Smooth muscle cell (in vitro differentiated cells): ENCODE results near the gene TRPV6. TPM values are rescaled to one million over a fixed set of nuclear protein-coding genes. Genes with fewer than 3 reads are reported as not detected.

Source experiments
- DNase-seq: peaks from one replicate; lab custom pipeline; 2025; ENCODE audit not compliant: unreplicated experiment; lab: John Stamatoyannopoulos, UW
- H2AFZ ChIP-seq: fragments of 200-600 bp; sonication (generic); 2 replicates; pipeline ENCODE4 v1.6.0; 2016; ENCODE audit warnings: antibody characterized with exemption, low read depth, mild to moderate bottlenecking
- H3F3A ChIP-seq: fragments of 200-600 bp; sonication (generic); 2 replicates; pipeline ENCODE4 v1.6.0; 2017; ENCODE audit warnings: antibody characterized with exemption, low read depth
- H3K27ac ChIP-seq: fragments of 200-600 bp; sonication (generic); 2 replicates; pipeline ENCODE4 v1.5.1; 2016; ENCODE audit warnings: low read depth, mild to moderate bottlenecking
- H3K27me3 ChIP-seq: fragments of 200-600 bp; sonication (generic); 2 replicates; pipeline ENCODE4 v1.6.1; 2016; ENCODE audit warnings: low read depth, mild to moderate bottlenecking
- H3K36me3 ChIP-seq: fragments of 200-600 bp; sonication (generic); 2 replicates; pipeline ENCODE4 v1.5.1; 2016; ENCODE audit warnings: low read depth
- H3K4me1 ChIP-seq: fragments of 200-600 bp; sonication (generic); 2 replicates; pipeline ENCODE4 v1.5.1; 2016; ENCODE audit warnings: low read depth
- H3K4me2 ChIP-seq: fragments of 200-600 bp; sonication (generic); 2 replicates; pipeline ENCODE4 v1.6.0; 2016; ENCODE audit warnings: mild to moderate bottlenecking
- H3K4me3 ChIP-seq: fragments of 200-600 bp; sonication (generic); 2 replicates; pipeline ENCODE4 v1.5.1; 2016; ENCODE audit warnings: mild to moderate bottlenecking
- H3K79me2 ChIP-seq: fragments of 200-600 bp; sonication (generic); 2 replicates; pipeline ENCODE4 v1.6.0; 2016; ENCODE audit warnings: low read depth, mild to moderate bottlenecking
- H3K9ac ChIP-seq: fragments of 200-600 bp; sonication (generic); 2 replicates; pipeline ENCODE4 v1.6.0; 2016; ENCODE audit warnings: low read depth
- H3K9me3 ChIP-seq: fragments of 200-600 bp; sonication (generic); replicated peaks from 2 replicates; pipeline ENCODE4 v1.5.1; 2016; ENCODE audit warnings: low read depth
- H4K20me1 ChIP-seq: fragments of 200-600 bp; sonication (generic); 2 replicates; pipeline ENCODE4 v1.6.0; 2016; ENCODE audit warnings: low read depth
- WGBS: methylation state at CpG from one replicate; pipeline ENCODE4 v1.1.7; 2016; ENCODE audit warnings: low lambda C conversion rate; 5-methylcytosine and 5-hydroxymethylcytosine counted together
- polyA plus RNA-seq: library from polyadenylated mRNA; unstranded; fragments of >200 nt; fragmentation: Nextera tagmentation; extraction: Ambion mirVana; gene quantifications from 2 replicates; pipeline ENCODE4 v1.2.1, GENCODE V29; 2016
- total RNA-seq: library from RNA; depleted of rRNA; stranded (reverse); fragments of >200 nt; gene quantifications from 2 replicates; pipeline ENCODE4 v1.2.3, GENCODE V29; 2014
- TF ChIP-seq, protein P1 (sequence below): fragments of 200-600 bp; sonication (generic); IDR thresholded peaks from 2 replicates; pipeline ENCODE4 v1.5.1; 2017; ENCODE audit warnings: borderline replicate concordance, mild to moderate bottlenecking, antibody characterized with exemption; ENCODE audit not compliant: insufficient read depth, poor library complexity, severe bottlenecking

The TRPV6 gene
- total and polyA plus RNA-seq, 2 experiments from 2014 or later, result 0.17 TPM; not detected in 1

DNA sequence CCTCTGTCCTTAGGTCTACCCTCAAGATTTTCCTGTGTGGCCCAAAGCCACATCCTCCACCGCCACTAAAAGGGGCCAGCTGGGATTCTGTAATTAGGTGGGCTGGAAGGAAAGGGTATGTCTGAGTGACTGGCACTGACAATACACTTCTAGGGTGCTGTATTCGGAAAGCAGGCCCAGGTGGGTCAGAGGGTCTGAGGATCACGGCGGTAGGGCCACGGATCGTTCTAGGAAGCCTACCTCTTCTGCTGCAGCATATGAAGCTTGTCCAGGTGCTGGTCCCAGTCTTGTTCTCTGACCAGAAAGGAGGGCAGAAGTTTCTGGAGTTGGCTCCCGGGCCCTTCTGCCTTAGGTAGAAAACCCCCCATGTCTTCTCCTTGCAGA lies 47.5 kb upstream of the TRPV6 start:
- no peak overlapping the region for H3K4me3 ChIP-seq
- no peaks in the 10 kb centered on the region for H3K79me2 ChIP-seq
- no peak overlapping the region for H3K4me2 ChIP-seq
- no peak overlapping the region for H2AFZ ChIP-seq
- WGBS, result 89% methylated on average over 7 of the region's 7 CpGs
- TF ChIP-seq, protein P1, sequence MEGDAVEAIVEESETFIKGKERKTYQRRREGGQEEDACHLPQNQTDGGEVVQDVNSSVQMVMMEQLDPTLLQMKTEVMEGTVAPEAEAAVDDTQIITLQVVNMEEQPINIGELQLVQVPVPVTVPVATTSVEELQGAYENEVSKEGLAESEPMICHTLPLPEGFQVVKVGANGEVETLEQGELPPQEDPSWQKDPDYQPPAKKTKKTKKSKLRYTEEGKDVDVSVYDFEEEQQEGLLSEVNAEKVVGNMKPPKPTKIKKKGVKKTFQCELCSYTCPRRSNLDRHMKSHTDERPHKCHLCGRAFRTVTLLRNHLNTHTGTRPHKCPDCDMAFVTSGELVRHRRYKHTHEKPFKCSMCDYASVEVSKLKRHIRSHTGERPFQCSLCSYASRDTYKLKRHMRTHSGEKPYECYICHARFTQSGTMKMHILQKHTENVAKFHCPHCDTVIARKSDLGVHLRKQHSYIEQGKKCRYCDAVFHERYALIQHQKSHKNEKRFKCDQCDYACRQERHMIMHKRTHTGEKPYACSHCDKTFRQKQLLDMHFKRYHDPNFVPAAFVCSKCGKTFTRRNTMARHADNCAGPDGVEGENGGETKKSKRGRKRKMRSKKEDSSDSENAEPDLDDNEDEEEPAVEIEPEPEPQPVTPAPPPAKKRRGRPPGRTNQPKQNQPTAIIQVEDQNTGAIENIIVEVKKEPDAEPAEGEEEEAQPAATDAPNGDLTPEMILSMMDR, result no peak
- H3K27me3 ChIP-seq, result peaks cover 5% of the 10 kb centered on the region
- H3F3A ChIP-seq, result no peaks in the 10 kb centered on the region
- no peaks in the 10 kb centered on the region for H3K4me1 ChIP-seq
- no peaks in the 10 kb centered on the region for H3K36me3 ChIP-seq
- no peak overlapping the region for H3K27ac ChIP-seq
- no peak for DNase-seq
- no peak overlapping the region for H3K9ac ChIP-seq
- no peaks in the 10 kb centered on the region for H3K9me3 ChIP-seq
- no peaks in the 10 kb centered on the region for H4K20me1 ChIP-seq

DNA sequence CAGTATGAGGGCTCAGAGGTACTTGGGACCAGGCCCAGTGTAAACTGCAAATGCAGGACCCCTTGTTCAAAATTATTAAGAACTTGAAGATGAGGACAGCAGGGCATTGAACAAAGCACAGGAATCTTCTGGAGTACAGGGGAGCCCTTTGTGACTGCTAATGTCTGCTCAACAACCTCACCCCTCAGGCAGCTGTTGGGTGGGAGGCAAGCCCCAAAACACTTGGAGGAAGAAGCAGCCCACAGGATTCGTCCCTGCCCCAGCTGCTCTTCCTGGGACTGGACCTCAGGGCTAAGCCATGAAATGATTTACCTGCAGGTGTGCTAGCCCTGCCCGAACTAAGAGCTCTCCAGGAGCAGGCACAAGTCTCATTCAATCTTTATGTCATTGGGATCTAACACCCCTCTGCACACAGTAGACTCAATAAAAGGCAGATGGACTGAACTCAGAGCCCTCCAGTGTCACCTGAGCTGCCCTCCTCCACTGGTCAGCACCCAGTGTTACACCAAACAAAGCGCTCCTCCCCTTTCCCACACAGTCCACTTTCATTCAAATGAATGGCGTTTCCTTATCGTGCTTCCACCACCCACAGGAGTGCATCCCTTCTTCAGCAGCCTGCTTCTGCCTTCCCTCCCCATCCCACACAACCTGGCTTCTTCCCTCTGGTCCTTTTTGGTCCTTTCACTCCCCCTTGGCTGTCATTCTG lies 47.0 kb upstream of the TRPV6 start:
- Histone ChIP-seq H3F3A (no peaks in the 10 kb centered on the region), H3K4me3 (no peak overlapping the region), H3K27ac (no peak overlapping the region), H2AFZ (no peak overlapping the region), H3K9me3 (no peaks in the 10 kb centered on the region), H3K36me3 (no peaks in the 10 kb centered on the region), H4K20me1 (no peaks in the 10 kb centered on the region), H3K79me2 (no peaks in the 10 kb centered on the region), H3K9ac (no peak overlapping the region), H3K4me1 (no peaks in the 10 kb centered on the region), H3K4me2 (no peak overlapping the region), H3K27me3 (peaks cover 5% of the 10 kb centered on the region)
- TF ChIP-seq, protein P1, result no peak
- DNase-seq, result no peak
- 77% methylated on average over 5 of the region's 5 CpGs for WGBS

DNA sequence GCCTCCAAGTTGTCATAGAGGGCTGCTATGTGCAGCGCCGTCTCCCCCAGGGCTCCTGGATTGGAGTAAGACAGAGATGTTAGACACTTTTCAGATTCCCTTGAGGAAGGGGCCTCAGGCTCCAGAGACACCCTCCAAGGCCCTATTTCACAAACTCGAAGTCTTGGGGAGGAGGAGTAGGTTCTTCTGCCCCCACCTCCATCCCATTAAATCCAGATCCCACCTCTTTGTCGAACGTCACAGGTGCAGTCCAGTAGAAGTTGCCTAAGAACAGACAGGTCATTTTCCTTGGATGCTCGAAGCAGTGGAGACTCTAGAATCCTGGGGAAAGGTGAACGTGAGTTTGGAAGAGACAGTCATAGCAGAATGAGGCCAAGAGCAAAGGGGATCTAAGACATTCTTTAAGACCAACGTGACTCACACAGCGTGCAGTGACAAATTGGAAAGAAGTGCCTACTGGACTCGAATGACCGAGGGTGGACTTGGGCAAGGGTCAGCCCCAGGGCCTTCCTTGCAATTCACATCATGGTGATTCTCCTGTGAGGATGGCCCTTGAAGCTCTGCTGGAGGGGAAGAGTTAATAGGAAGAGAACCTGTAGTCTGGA lies 44.7 kb upstream of the TRPV6 start:
- H3K4me1 ChIP-seq, result no peaks in the 10 kb centered on the region
- no peak overlapping the region for H3K9ac ChIP-seq
- no peaks in the 10 kb centered on the region for H3K36me3 ChIP-seq
- H3K4me2 ChIP-seq, result no peak overlapping the region
- H3K27ac ChIP-seq, result no peak overlapping the region
- DNase-seq, result no peak
- peaks cover 7% of the 10 kb centered on the region for H3K27me3 ChIP-seq
- TF ChIP-seq, protein P1, result no peak
- no peaks in the 10 kb centered on the region for H3F3A ChIP-seq
- no peak overlapping the region for H2AFZ ChIP-seq
- H3K4me3 ChIP-seq, result no peak overlapping the region
- 90% methylated on average over 11 of the region's 11 CpGs for WGBS
- H4K20me1 ChIP-seq, result no peaks in the 10 kb centered on the region
- H3K79me2 ChIP-seq, result no peaks in the 10 kb centered on the region
- no peaks in the 10 kb centered on the region for H3K9me3 ChIP-seq

DNA sequence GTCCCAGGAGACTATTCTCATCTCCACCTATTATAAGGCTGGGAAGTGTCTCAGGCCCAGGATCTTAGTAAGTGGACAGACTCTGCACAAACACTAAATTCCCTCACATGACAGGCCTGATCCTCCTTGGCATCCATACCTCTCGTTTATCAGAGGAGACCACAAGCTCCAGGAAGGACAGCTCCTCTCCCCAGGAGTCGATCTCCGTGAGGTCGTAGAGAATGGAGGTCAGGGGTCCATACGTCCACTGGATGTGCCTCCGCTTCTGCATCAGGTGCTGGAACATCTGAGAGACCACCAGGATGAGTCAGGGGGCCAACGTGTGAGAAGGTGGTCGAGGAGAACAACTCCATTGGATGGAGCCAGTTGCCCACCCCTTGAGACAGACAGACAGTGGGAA lies 42.4 kb upstream of the TRPV6 start:
- H4K20me1 ChIP-seq, result no peaks in the 10 kb centered on the region
- H3F3A ChIP-seq, result no peaks in the 10 kb centered on the region
- H3K27me3 ChIP-seq, result peaks cover 3% of the 10 kb centered on the region
- H3K27ac ChIP-seq, result no peak overlapping the region
- H3K4me1 ChIP-seq, result no peaks in the 10 kb centered on the region
- no peak overlapping the region for H3K4me2 ChIP-seq
- H3K79me2 ChIP-seq, result no peaks in the 10 kb centered on the region
- H3K9me3 ChIP-seq, result no peaks in the 10 kb centered on the region
- TF ChIP-seq, protein P1, result no peak
- no peak overlapping the region for H2AFZ ChIP-seq
- DNase-seq, result no peak
- no peak overlapping the region for H3K4me3 ChIP-seq
- H3K9ac ChIP-seq, result no peak overlapping the region
- no peaks in the 10 kb centered on the region for H3K36me3 ChIP-seq
- 78% methylated on average over 8 of the region's 8 CpGs for WGBS
